ENCODE results near the gene MYLK4.

The MYLK4 gene

DNA sequence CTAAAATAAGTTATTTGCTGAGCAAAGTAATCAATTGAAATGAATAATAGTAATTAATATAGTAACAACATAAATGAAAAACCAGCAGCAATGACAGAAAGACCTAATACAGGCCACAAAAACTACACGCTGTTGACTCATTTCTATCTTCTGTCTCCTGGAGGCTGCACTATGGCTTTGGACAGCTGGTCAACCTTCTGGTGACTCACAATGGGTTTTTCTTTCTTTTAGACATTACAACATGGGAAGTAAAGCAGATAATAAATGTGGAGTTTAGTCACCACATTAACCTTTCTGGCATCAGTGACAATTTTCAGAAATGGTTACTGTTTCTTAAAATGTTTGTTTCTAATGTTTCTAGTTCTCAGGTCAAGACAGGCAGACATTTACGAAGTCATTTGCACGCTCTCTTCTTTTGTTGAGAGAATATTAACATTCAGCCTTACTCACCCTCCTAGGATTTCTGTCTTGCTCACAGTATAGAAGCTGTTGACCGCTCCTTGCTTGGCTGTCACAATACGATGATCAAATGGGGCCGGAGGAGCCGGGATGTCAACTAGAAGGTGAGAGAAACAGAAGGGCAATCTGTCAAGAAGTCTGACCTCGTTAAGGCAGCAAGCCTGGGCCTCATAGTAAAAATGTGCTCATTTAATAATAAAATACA lies 62.2 kb downstream of the MYLK4 start:
- no peak overlapping the region for H3K4me3 ChIP-seq (ENCODE audit: low read depth, low read length)
- DNase-seq (ENCODE audit: low read depth) = no peak
- TF ChIP-seq, protein P1, sequence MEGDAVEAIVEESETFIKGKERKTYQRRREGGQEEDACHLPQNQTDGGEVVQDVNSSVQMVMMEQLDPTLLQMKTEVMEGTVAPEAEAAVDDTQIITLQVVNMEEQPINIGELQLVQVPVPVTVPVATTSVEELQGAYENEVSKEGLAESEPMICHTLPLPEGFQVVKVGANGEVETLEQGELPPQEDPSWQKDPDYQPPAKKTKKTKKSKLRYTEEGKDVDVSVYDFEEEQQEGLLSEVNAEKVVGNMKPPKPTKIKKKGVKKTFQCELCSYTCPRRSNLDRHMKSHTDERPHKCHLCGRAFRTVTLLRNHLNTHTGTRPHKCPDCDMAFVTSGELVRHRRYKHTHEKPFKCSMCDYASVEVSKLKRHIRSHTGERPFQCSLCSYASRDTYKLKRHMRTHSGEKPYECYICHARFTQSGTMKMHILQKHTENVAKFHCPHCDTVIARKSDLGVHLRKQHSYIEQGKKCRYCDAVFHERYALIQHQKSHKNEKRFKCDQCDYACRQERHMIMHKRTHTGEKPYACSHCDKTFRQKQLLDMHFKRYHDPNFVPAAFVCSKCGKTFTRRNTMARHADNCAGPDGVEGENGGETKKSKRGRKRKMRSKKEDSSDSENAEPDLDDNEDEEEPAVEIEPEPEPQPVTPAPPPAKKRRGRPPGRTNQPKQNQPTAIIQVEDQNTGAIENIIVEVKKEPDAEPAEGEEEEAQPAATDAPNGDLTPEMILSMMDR (IDR thresholded peaks at IDR 0.05; ENCODE audit: control insufficient read depth, extremely low read depth, insufficient read depth) = no peak

DNA sequence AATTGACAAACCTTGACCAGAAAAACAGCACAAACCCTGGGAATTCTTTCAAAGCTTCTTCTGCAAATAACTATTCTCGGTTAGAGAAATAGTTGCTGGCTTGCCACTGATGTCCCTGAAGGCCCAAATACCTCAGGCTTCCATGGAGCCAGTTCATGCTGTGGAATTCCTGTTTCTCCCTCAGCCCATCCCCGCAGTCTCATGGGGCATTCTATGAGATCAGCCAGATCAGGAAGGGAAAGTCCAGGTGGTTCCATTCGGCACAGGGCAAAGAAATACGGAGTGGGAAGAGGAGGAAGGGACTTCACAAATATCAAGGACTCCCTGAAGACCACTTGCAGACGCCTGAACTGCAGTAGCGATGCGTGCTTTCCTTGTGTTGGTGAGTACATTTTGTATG lies 63.3 kb downstream of the MYLK4 start:
- TF ChIP-seq, protein P1 (IDR thresholded peaks at IDR 0.05; ENCODE audit: control insufficient read depth, extremely low read depth, insufficient read depth) = no peak
- no peak for DNase-seq (ENCODE audit: low read depth)
- H3K4me3 ChIP-seq (ENCODE audit: low read depth, low read length) = no peak overlapping the region

DNA sequence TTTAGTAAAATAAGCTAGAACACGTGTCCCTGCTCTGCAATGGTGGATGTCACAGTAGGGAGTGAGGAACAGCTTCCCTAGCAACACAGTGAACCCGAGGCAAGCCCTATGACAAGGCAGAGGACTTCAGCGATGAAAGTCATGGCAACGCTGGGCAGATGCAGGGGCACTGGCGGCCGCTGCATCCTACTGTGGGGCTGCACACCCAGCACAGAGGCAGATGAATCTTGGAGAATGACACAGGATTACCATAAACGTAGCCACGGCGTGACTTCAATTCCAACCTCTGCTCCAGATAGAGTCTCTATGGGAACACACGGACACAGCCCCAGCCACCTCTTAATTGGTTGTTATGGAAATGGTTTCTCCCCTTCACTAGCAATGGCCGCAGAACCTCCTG lies 64.2 kb downstream of the MYLK4 start:
- TF ChIP-seq, protein P1 (IDR thresholded peaks at IDR 0.05; ENCODE audit: control insufficient read depth, extremely low read depth, insufficient read depth) = no peak
- H3K4me3 ChIP-seq (ENCODE audit: low read depth, low read length) = no peak overlapping the region
- no peak for DNase-seq (ENCODE audit: low read depth)

DNA sequence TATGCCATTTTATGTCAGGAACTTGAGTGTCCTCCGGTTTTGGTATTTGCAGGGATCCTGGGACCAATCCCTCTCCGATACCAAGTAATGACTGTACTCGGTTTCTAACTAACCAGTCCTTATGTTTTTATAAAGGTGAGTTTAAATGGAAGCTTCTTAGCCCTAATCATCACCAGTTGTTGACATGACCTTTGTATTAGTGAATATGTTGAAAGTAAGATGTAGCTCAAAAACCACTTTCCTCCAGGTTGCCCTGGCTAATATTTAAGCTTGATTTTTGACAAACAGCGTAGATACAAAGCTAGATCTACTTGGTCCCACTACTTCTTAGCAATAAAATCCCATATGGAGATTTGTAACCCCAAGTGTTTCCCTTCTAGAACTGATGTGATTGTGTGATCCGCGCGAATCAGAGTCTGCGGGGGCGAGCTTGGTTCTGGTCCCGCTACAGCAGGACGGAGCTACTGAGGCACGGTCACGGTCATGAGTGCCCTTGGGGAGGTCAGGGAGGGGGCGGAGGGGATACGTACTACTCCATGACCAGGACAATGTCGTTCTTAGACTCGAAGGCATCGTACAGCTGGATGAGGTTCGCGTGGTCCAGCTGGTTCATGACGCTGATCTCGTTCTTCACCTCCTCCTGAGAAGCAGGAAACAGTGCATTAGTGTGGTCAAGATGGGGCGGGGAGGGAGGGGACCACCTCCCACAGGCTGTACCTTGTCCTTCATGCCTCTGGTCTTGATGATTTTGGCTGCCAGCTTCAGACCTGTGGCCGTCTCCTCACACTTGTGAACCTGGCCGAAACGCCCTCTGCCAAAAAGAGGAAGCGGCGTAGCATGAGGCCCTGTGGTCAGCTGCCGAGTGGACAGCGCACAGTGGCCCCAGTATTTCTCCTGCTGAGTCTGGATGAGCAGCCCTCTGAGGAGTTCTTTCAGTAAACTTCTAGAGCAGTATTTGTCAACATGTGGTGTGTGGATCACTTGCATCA lies 65.7 kb downstream of the MYLK4 start:
- no peak overlapping the region for H3K4me3 ChIP-seq (ENCODE audit: low read depth, low read length)
- TF ChIP-seq, protein P1 (IDR thresholded peaks at IDR 0.05; ENCODE audit: control insufficient read depth, extremely low read depth, insufficient read depth) = no peak

DNA sequence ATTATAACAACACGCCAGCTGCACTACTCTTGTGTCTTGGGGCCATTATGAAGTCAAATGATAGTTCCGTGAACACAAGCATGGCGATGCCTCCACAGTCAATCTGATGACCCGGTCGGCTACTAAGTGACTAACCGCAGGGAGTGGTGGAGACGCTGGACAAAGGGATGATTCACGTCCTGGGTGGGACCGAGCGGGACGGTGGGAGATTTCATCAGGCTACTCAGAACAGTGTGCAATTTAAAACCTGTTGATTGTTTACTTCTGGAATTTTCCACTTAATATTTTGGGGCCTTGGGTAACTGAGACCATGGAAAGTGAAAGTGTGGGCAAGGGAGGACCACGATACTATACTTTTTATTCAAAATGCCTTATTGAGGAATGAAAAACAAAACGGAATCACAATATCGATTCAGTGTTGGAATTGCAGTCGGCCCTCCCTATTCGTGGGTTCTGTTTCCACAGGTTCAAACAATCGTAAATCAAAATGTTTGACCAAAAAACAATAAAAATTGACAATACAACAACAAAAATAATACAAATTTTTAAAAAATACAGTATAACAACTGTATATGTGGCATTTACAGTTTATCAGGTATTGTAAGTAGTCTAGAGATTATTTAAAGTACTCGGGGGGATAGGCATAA lies 66.5 kb downstream of the MYLK4 start:
- no peak for DNase-seq (ENCODE audit: low read depth)
- TF ChIP-seq, protein P1 (IDR thresholded peaks at IDR 0.05; ENCODE audit: control insufficient read depth, extremely low read depth, insufficient read depth) = no peak
- H3K4me3 ChIP-seq (ENCODE audit: low read depth, low read length) = no peak overlapping the region

More for the DNA sequence above, 65.7 kb downstream of the MYLK4 start:
- no peak for DNase-seq (ENCODE audit: low read depth)

DNA sequence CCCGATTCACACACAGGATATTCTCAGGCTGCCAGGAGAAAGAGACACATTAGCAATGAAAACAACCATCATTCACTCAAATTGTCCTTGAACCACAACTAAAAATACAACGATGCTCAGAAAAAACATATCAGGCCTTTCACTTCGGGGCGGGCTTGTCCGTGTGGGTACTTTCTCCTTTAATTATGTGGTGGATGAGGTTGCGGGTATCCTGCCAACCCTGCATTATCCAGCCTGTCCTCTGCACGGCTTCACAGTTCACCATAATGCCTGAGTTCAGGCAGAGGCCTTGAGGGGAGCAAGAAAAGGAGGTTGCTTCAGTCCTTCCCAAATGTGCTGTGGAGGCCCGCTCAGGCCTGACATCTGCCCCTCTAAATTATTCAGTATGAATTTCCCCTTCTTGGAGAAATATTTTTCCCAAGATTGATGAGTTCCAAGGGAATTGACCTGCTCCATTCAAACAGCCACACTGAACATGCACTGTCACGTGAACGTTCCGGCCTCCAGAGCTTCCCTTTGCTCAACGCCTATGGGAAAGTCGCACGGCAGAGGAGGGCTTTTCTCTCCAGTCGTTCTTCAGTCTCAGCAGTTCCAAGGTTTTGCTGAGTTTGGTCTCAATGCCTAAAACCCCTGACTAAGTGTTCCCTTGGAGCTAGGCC lies 70.3 kb downstream of the MYLK4 start:
- H3K4me3 ChIP-seq (ENCODE audit: low read depth, low read length) = no peak overlapping the region
- TF ChIP-seq, protein P1 (IDR thresholded peaks at IDR 0.05; ENCODE audit: control insufficient read depth, extremely low read depth, insufficient read depth) = no peak
- no peak for DNase-seq (ENCODE audit: low read depth)
